Neutrophil (primary cell): Measurements from ENCODE around the gene YIF1A.

Experiments
- H3K27ac ChIP-seq: fragments of 200-600 bp; sonication (generic); 2 replicates; pipeline ENCODE4 v1.5.1; 2016; ENCODE audit warnings: mild to moderate bottlenecking, moderate library complexity
- H3K27me3 ChIP-seq: fragments of 200-600 bp; sonication (generic); 2 replicates; pipeline ENCODE4 v1.6.0; 2016; ENCODE audit warnings: mild to moderate bottlenecking
- H3K36me3 ChIP-seq: fragments of 200-600 bp; sonication (generic); 2 replicates; pipeline ENCODE4 v1.5.1; 2017
- H3K4me1 ChIP-seq, 2 experiments: fragments of 200-600 bp in 1 of 2; sonication (generic) in 1 of 2; 1 replicate in 1 of 2; 2 replicates in 1 of 2; pipeline versions ENCODE4 v1.5.1 to v1.6.1; 2013 to 2016; ENCODE audit warnings: low read depth in 1 of 2, low read length in 1 of 2, mild to moderate bottlenecking in 1 of 2, moderate library complexity in 1 of 2; ENCODE audit not compliant: control insufficient read depth in 1 of 2, insufficient read depth in 1 of 2
- H3K4me3 ChIP-seq, 2 experiments: fragments of 200-600 bp in 1 of 2; sonication (generic) in 1 of 2; 1 replicate in 1 of 2; 2 replicates in 1 of 2; pipeline ENCODE4 v1.5.1; 2013 to 2016; ENCODE audit warnings: low read depth in 1 of 2, low read length in 1 of 2, mild to moderate bottlenecking in 1 of 2, moderate library complexity in 1 of 2
- H3K9me3 ChIP-seq: fragments of 200-600 bp; sonication (generic); 2 replicates; pipeline ENCODE4 v1.5.1; 2016
- TF ChIP-seq, protein P1 (sequence below): fragments of 200-600 bp; sonication (generic); IDR thresholded peaks from 2 replicates; pipeline ENCODE4 v1.5.1; 2016; ENCODE audit warnings: antibody characterized with exemption

The YIF1A gene

DNA sequence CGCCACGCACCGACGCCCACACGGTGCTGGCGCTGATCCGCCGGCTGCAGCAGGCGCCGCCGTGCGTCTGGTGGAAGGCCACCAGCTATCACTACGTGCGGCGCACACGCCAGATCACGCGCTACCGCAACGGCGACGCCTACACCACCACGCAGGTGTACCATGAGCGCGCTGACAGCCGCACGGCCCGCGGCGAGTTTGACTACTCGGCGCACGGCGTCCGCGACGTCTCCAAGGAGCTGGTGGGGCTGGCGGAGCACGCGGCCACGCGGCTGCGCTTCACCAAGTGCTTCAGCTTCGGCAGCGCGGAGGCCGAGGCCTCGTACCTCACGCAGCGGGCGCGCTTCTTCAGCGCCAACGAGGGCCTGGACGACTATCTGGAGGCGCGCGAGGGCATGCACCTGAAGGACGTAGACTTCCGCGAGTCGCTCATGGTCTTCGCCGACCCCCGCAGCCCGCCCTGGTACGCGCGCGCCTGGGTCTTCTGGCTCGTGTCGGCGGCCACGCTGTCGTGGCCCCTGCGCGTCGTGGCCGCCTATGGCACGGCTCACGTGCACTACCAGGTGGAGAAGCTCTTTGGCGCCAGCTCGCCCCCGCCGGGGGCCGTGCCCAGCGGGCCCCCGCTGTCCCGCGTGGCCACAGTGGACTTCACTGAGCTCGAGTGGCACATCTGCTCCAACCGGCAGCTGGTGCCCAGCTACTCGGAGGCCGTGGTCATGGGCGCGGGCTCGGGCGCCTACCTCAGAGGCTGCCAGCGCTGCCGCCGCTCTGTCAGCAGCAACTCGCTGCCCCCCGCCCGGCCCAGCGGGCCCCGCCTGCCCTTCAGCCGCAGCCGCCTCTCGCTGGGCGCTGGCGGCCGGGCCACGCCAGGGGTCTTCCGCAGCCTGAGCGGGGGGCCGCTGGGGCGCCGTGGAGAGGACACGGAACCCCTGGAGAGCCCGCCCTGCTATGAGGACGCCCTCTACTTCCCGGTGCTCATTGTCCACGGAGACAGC lies 6.0 kb upstream of the YIF1A start:
- Histone ChIP-seq H3K4me3 (no peak overlapping the region), H3K27ac (no peak overlapping the region)
- TF ChIP-seq, protein P1, sequence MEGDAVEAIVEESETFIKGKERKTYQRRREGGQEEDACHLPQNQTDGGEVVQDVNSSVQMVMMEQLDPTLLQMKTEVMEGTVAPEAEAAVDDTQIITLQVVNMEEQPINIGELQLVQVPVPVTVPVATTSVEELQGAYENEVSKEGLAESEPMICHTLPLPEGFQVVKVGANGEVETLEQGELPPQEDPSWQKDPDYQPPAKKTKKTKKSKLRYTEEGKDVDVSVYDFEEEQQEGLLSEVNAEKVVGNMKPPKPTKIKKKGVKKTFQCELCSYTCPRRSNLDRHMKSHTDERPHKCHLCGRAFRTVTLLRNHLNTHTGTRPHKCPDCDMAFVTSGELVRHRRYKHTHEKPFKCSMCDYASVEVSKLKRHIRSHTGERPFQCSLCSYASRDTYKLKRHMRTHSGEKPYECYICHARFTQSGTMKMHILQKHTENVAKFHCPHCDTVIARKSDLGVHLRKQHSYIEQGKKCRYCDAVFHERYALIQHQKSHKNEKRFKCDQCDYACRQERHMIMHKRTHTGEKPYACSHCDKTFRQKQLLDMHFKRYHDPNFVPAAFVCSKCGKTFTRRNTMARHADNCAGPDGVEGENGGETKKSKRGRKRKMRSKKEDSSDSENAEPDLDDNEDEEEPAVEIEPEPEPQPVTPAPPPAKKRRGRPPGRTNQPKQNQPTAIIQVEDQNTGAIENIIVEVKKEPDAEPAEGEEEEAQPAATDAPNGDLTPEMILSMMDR = no peak

GRCh38 chr11:66293777-66294625 lies 5.1 kb upstream of the YIF1A start:
- no peak overlapping the region for H3K4me3 ChIP-seq
- H3K36me3 ChIP-seq = no peaks in the 10 kb centered on the region
- TF ChIP-seq, protein P1 = no peak
- no peak overlapping the region for H3K27ac ChIP-seq
- peaks cover 85% of the 10 kb centered on the region for H3K27me3 ChIP-seq
- peaks cover 10 to 13% of the 10 kb centered on the region in 2 experiments for H3K4me1 ChIP-seq
- no peaks in the 10 kb centered on the region for H3K9me3 ChIP-seq

More for the DNA sequence above, 6.0 kb upstream of the YIF1A start:
- H3K27me3 ChIP-seq = peaks cover 78% of the 10 kb centered on the region
- peaks cover 2 to 7% of the 10 kb centered on the region in 2 experiments for H3K4me1 ChIP-seq
- no peaks in the 10 kb centered on the region for H3K36me3 ChIP-seq
- no peaks in the 10 kb centered on the region for H3K9me3 ChIP-seq

DNA sequence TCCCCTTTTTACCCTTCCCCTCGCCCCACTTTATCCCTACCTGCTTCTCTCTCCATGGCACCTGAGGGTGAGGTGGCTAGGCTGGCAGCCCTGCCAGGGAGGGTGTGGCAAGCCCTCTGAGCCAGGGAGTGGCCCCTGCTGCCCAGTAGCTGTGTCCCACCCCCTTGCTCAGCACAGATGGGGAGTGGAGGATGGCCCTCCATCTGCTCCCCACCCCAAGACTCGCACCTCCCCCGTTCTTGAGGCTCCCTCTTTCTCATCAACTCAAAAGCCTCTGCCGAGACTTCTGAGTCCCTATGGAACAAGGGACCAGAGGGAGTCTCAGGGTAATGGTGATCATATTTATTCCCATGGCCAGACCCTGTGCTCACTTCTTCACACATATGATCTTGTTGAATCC lies 4.4 kb upstream of the YIF1A start:
- Histone ChIP-seq H3K4me1 (peaks cover 14 to 17% of the 10 kb centered on the region in 2 experiments), H3K4me3 (no peak overlapping the region), H3K9me3 (no peaks in the 10 kb centered on the region), H3K36me3 (no peaks in the 10 kb centered on the region), H3K27ac (no peak overlapping the region), H3K27me3 (peaks cover 85% of the 10 kb centered on the region)
- TF ChIP-seq, protein P1 = no peak

- TF ChIP-seq, protein P1 = no peak
- peak overlapping the region in 1 of 2 experiments; percentile 41 for H3K4me3 ChIP-seq
Observed at GRCh38 chr11:66292543-66293332, 3.8 kb upstream of the YIF1A start.

More at GRCh38 chr11:66292543-66293332, 3.8 kb upstream of the YIF1A start:
- Histone ChIP-seq H3K27ac (no peak overlapping the region), H3K9me3 (no peaks in the 10 kb centered on the region), H3K4me1 (peaks cover 20 to 23% of the 10 kb centered on the region in 2 experiments), H3K27me3 (peaks cover 83% of the 10 kb centered on the region), H3K36me3 (no peaks in the 10 kb centered on the region)
